ENCODE results near the gene MTHFD1L. TPM values are rescaled to one million over a fixed set of nuclear protein-coding genes. Genes with fewer than 3 reads are reported as not detected.

Gene MTHFD1L
- total RNA-seq, 1 donor from 2014 or later, result 32.5 TPM

DNA sequence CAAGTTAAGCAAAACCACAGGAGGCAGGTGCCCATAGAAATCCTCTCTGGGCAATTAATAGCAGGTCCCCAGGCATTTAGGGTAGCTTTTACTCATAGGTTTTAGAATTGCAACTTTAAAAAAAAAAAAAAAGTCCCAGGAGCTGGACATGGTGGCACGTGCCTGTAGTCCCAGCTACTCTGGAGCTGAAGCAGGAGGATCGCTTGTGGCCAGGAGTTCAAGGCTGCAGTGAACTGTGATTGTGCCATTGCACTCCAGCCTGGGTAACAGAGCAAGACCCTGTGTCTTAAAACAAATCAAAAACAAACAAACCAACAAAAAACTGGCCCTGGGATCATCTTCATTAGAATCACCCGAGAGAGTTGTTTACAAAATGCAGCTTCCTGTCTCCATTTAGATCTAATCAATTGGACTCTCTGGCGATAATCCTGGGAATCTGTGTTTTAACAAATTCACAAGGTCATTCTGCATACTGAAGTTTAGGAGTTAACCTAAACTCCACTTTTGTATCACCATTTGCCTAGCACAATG, 242.5 kb downstream of the MTHFD1L start:
- no peak overlapping the region for H3K4me3 Mint-ChIP-seq
- H3K27me3 Mint-ChIP-seq (ENCODE audit: insufficient read depth, low read depth), result peaks cover 5% of the 10 kb centered on the region
- Histone ChIP-seq H3K4me3 (no peak overlapping the region), H3K36me3 (no peaks in the 10 kb centered on the region), H3F3A (ENCODE audit: low read depth) (no peaks in the 10 kb centered on the region), H3K27ac (no peak overlapping the region), H3K27me3 (no peaks in the 10 kb centered on the region), H3K9ac (no peak overlapping the region), H3K4me2 (no peak overlapping the region), H2AFZ (replicated peaks) (no peak overlapping the region), H3K4me1 (no peaks in the 10 kb centered on the region), H3K9me3 (ENCODE audit: low read depth) (no peaks in the 10 kb centered on the region), H3K79me2 (ENCODE audit: low read depth) (no peaks in the 10 kb centered on the region), H4K20me1 (ENCODE audit: low read depth) (no peaks in the 10 kb centered on the region)
- TF ChIP-seq EZH2phosphoT487 (IDR thresholded peaks at IDR 0.05) (no peak), EZH2 (IDR thresholded peaks at IDR 0.05) (no peak)
- TF ChIP-seq, protein P1, sequence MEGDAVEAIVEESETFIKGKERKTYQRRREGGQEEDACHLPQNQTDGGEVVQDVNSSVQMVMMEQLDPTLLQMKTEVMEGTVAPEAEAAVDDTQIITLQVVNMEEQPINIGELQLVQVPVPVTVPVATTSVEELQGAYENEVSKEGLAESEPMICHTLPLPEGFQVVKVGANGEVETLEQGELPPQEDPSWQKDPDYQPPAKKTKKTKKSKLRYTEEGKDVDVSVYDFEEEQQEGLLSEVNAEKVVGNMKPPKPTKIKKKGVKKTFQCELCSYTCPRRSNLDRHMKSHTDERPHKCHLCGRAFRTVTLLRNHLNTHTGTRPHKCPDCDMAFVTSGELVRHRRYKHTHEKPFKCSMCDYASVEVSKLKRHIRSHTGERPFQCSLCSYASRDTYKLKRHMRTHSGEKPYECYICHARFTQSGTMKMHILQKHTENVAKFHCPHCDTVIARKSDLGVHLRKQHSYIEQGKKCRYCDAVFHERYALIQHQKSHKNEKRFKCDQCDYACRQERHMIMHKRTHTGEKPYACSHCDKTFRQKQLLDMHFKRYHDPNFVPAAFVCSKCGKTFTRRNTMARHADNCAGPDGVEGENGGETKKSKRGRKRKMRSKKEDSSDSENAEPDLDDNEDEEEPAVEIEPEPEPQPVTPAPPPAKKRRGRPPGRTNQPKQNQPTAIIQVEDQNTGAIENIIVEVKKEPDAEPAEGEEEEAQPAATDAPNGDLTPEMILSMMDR (IDR thresholded peaks at IDR 0.05), result no peak
- H3K4me1 Mint-ChIP-seq, result peaks cover 18% of the 10 kb centered on the region
- H3K9me3 Mint-ChIP-seq, result no peaks in the 10 kb centered on the region
- peaks cover 5% of the 10 kb centered on the region for H3K36me3 Mint-ChIP-seq
- no peak for DNase-seq (ENCODE audit: low spot score)
- H3K27ac Mint-ChIP-seq, result no peak overlapping the region

DNA sequence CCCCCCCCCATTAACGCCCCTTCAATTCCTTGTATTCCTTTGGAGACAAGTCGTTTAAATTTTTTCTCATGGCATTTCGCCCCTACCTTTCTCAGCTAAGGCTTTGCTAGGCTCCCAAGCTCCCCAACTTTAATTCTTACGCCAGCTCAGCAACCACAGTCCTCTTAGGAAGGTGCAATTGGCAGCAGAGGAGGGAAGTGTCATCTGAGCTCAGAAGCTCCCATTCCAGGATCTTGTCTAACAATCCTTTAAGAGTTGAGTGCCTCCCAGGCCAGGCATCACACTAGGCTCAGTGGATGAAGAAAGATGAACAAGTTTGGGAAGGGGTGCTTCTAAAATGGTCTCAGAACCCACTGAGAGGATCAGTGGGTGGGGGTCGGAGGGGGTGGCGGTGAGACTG, 243.0 kb downstream of the MTHFD1L start:
- Histone ChIP-seq H3F3A (ENCODE audit: low read depth) (no peaks in the 10 kb centered on the region), H3K4me1 (no peaks in the 10 kb centered on the region)

DNA sequence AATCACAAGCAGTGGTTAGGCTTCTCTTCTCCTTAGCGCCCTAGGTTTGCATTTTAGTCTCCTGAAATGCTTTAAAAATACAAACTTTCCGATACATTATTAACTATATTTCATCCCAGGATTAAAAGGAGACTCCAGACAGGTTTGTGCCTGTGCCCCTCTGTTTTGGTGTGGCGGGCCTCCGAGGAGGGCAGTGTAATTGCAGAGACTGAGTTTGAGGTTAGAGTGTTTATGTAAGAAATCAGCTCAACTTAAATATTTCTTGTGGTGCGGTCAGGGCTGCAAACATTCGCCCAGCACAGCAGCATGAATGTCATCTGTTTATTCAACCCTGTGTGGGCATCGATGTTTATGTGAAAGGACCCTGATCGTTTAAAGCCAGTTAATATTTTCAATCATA, 243.9 kb downstream of the MTHFD1L start:
- Histone ChIP-seq H3K4me2 (no peak overlapping the region), H3K9ac (no peak overlapping the region), H3F3A (ENCODE audit: low read depth) (no peaks in the 10 kb centered on the region), H3K36me3 (no peaks in the 10 kb centered on the region), H3K4me1 (no peaks in the 10 kb centered on the region), H3K4me3 (no peak overlapping the region), H3K27me3 (no peaks in the 10 kb centered on the region), H3K9me3 (ENCODE audit: low read depth) (no peaks in the 10 kb centered on the region), H3K79me2 (ENCODE audit: low read depth) (no peaks in the 10 kb centered on the region), H3K27ac (no peak overlapping the region), H2AFZ (replicated peaks) (no peak overlapping the region), H4K20me1 (ENCODE audit: low read depth) (no peaks in the 10 kb centered on the region)
- H3K27me3 Mint-ChIP-seq (ENCODE audit: insufficient read depth, low read depth), result peaks cover 3% of the 10 kb centered on the region
- no peak for DNase-seq (ENCODE audit: low spot score)
- H3K4me3 Mint-ChIP-seq, result no peak overlapping the region
- H3K36me3 Mint-ChIP-seq, result no peaks in the 10 kb centered on the region
- H3K4me1 Mint-ChIP-seq, result peaks cover 18% of the 10 kb centered on the region
- peak overlapping the region; percentile 69 for H3K27ac Mint-ChIP-seq
- TF ChIP-seq, protein P1 (IDR thresholded peaks at IDR 0.05), result no peak
- TF ChIP-seq EZH2phosphoT487 (IDR thresholded peaks at IDR 0.05) (no peak), EZH2 (IDR thresholded peaks at IDR 0.05) (no peak)
- H3K9me3 Mint-ChIP-seq, result no peaks in the 10 kb centered on the region

More for the DNA sequence above, 243.0 kb downstream of the MTHFD1L start:
- no peaks in the 10 kb centered on the region for H4K20me1 ChIP-seq (ENCODE audit: low read depth)
- no peak overlapping the region for H3K9ac ChIP-seq
- DNase-seq (ENCODE audit: low spot score), result no peak
- no peak overlapping the region for H3K4me3 Mint-ChIP-seq
- H3K27me3 ChIP-seq, result no peaks in the 10 kb centered on the region
- TF ChIP-seq EZH2phosphoT487 (IDR thresholded peaks at IDR 0.05), result no peak
- no peak for TF ChIP-seq EZH2 (IDR thresholded peaks at IDR 0.05)
- TF ChIP-seq, protein P1 (IDR thresholded peaks at IDR 0.05), result no peak
- H3K27ac ChIP-seq, result no peak overlapping the region
- no peaks in the 10 kb centered on the region for H3K9me3 ChIP-seq (ENCODE audit: low read depth)
- peaks cover 3% of the 10 kb centered on the region for H3K36me3 Mint-ChIP-seq
- H3K27me3 Mint-ChIP-seq (ENCODE audit: insufficient read depth, low read depth), result peaks cover 5% of the 10 kb centered on the region
- no peaks in the 10 kb centered on the region for H3K9me3 Mint-ChIP-seq
- no peak overlapping the region for H3K4me2 ChIP-seq
- H3K4me3 ChIP-seq, result no peak overlapping the region
- no peak overlapping the region for H2AFZ ChIP-seq (replicated peaks)
- H3K27ac Mint-ChIP-seq, result no peak overlapping the region
- H3K4me1 Mint-ChIP-seq, result peaks cover 18% of the 10 kb centered on the region
- H3K36me3 ChIP-seq, result no peaks in the 10 kb centered on the region
- no peaks in the 10 kb centered on the region for H3K79me2 ChIP-seq (ENCODE audit: low read depth)
